LNCaP clone FGC (cell line): ENCODE data around the gene FUBP3.

Experiments
- DNase-seq: peaks from one replicate; pipeline ENCODE4 v3.0.0-alpha.2; 2011; ENCODE audit warnings: low read depth
- H3K4me3 ChIP-seq: 2 replicates; pipeline ENCODE4 v1.5.1; 2011; ENCODE audit warnings: mild to moderate bottlenecking, low read depth, low read length, control low read depth
- TF ChIP-seq, protein P1 (sequence below): IDR thresholded peaks from 2 replicates; pipeline ENCODE4 v1.5.1; 2012; ENCODE audit warnings: mild to moderate bottlenecking; ENCODE audit not compliant: control insufficient read depth, insufficient read depth; ENCODE audit errors: extremely low read depth

Gene FUBP3

DNA sequence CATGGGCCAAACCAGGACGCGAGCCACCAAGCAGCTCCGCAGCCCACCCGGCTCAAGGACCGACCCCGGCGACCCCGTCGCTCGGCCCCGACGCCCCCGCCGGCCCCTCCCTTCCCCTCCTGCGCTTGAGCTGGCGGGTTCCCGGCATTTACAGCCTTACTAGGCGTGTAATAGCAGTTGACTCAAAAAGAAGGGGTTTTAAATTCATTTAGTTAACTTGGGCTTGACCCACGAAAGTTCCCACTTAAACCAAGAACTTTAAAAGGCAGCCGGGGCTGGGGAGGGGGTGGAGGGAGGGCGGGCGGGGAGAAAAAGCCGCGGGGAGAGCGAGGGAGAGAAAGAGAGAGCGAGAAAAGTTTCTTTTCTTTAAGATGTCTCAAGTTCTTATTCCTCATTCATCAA lies 85.7 kb downstream of the FUBP3 start:
- no peak for DNase-seq
- TF ChIP-seq, protein P1, sequence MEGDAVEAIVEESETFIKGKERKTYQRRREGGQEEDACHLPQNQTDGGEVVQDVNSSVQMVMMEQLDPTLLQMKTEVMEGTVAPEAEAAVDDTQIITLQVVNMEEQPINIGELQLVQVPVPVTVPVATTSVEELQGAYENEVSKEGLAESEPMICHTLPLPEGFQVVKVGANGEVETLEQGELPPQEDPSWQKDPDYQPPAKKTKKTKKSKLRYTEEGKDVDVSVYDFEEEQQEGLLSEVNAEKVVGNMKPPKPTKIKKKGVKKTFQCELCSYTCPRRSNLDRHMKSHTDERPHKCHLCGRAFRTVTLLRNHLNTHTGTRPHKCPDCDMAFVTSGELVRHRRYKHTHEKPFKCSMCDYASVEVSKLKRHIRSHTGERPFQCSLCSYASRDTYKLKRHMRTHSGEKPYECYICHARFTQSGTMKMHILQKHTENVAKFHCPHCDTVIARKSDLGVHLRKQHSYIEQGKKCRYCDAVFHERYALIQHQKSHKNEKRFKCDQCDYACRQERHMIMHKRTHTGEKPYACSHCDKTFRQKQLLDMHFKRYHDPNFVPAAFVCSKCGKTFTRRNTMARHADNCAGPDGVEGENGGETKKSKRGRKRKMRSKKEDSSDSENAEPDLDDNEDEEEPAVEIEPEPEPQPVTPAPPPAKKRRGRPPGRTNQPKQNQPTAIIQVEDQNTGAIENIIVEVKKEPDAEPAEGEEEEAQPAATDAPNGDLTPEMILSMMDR = no peak
- no peak overlapping the region for H3K4me3 ChIP-seq

DNA sequence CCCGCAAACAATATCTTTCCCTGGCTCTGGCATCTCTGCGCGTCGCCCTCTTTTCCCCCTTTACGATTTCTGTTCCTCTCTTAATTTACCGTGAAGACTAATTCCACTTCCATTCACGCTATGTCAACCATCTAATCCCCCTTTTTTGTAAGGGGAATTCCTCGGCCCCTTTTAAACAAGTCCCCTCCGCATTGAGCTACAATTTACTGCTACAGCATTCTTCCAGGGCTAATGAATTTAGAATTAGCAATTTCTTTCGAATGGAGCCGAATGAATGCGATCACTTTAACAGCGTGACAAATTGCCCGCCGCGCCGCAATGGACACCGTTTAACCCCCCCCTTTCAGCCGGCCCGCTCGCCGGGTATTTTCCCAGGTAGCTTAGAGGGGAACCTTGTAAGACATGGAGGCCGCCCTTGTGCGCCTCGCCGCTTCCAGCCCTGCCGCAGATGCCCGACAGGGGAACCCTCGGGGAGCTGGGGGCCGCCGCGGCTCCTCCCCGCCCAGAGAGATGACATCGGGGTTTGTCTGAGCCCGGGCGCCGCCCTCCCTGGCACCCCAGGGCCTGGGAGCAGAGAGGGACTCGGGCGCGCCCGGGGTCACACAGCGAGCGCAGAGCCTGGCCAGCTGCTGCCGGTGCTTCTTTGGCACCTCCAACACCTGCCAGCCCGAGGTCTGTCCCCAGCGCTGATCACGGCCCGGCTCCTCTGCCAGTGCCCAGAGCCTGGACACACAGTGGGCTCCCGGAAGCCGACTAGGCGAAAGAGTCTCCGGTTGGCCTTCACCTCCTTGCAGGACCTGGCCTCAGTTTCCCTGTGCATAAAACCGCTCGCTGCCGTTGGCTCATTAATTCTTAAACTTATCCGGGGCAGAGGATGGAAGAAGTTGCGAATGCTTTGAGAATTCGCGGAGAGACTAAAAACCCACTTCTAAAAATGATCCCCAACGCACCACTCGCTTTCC lies 86.3 kb downstream of the FUBP3 start:
- no peak overlapping the region for H3K4me3 ChIP-seq
- TF ChIP-seq, protein P1 = no peak
- no peak for DNase-seq

DNA sequence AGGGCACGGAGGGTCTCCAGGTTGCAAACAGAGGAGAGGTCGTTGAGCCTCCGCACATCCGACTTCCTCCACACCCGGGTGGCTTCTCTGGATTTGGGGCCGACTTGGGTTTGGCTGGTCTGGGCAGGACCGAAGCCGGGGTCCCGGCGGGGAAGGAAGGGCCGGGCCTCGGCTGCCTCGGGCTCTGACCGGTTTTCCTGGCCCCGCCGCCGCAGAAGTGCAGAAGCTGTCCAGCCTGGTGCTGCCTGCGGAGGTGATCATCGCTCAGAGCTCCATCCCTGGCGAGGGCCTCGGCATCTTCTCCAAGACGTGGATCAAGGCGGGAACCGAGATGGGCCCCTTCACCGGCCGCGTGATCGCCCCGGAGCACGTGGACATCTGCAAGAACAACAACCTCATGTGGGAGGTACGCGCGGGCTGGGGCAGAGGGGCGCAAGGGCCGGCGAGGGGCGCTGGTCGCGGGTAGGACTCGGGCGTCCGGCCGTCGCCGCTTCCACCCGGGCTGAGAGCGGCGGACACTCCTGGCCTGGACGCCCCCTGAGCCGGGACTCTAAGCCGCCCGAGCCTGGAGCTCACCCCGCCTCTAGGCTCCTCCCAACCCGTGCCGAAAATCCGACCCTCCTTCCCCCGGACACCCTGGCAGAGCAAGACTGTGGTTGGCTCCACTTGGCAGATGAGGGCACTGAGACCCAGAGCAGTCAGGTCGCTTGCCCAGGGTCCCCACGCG lies 87.2 kb downstream of the FUBP3 start:
- no peak overlapping the region for H3K4me3 ChIP-seq
- DNase-seq = no peak
- TF ChIP-seq, protein P1 = no peak

DNA sequence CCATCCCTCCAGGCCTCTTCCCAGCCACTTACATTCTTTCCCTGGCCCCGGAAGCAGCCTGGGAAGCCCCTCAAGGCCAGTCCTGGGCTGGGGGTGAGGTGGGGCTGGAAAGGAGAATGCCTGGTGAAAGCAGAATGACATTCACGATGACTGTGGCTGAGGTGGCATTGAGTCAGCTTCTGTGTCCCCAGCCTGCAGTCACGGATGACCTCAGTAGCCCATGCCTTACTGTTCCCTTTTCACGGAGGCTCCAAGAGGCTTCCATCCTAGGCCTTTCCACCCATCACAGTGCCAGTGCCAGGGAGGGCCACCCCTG lies 87.7 kb downstream of the FUBP3 start:
- no peak for DNase-seq
- TF ChIP-seq, protein P1 = no peak
- no peak overlapping the region for H3K4me3 ChIP-seq

DNA sequence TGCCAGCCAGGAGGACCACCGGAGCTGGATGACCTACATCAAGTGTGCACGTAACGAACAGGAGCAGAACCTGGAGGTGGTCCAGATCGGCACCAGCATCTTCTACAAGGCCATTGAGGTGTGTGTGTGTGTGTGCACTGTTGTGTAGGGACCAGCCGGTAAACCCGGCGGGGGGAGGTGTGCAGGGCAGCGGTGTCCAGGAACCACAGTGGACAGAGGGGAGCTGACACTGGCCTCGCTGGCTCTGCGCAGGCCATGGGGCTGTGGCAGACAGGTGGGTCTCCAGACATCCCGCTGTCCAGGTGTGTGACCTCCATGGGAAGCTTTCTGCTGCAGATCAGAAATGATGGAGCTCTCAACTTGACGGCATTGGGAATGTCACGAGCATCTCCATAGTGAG lies 88.8 kb downstream of the FUBP3 start:
- TF ChIP-seq, protein P1 = no peak
- DNase-seq = no peak
- H3K4me3 ChIP-seq = no peak overlapping the region

DNA sequence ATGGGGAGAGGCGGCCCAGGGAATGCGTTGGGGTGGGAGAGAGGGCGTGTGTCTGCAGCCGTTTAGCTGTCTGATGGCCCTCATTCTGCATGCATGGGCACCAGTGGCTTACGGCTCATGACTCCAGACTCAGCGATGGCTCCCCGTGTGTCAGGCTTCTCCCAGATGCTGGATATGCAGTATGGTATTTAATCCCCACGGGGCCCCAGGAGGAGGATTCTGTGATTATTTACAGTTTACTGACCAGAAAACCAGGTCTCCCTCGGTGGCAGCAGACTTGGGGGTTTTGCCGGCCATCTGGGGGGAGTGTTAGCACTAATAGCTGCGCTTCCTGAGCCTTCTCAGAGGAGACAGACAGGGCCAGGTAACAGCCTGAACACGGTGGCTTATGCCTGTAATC lies 89.3 kb downstream of the FUBP3 start:
- H3K4me3 ChIP-seq = no peak overlapping the region
- TF ChIP-seq, protein P1 = no peak
- DNase-seq = no peak
